Vagina (tissue), 2 donors: ENCODE measurements around the gene LTC4S. TPM values are rescaled to one million over a fixed set of nuclear protein-coding genes. Genes with fewer than 3 reads are reported as not detected.

Experiments
- DNase-seq, 2 donors: peaks; one replicate each; pipeline ENCODE4 v3.0.0-alpha.2; 2017; ENCODE audit errors: extremely low spot score in 2 of 2
- H3K27ac ChIP-seq: fragments of 200-600 bp; sonication (generic); one replicate; pipeline ENCODE4 v1.5.1; 2019
- H3K27me3 ChIP-seq: fragments of 200-600 bp; sonication (generic); one replicate; pipeline ENCODE4 v1.5.1; 2019
- H3K36me3 ChIP-seq, 2 donors: fragments of 200-600 bp; sonication (generic); one replicate each; pipeline ENCODE4 v1.5.1; 2017 to 2019
- H3K4me1 ChIP-seq: fragments of 200-600 bp; sonication (generic); one replicate; pipeline ENCODE4 v1.5.1; 2019
- H3K4me3 ChIP-seq, 2 donors: fragments of 200-600 bp; sonication (generic); 1 replicate in 1 of 2; 2 replicates in 1 of 2; pipeline ENCODE4 v1.5.1; 2016 to 2019
- H3K9me3 ChIP-seq: fragments of 200-600 bp; sonication (generic); one replicate; pipeline ENCODE4 v1.5.1; 2019
- POLR2A ChIP-seq, 2 donors: fragments of 450-650 bp; IDR thresholded peaks; one replicate each; pipeline ENCODE4 v1.6.1; 2017; ENCODE audit warnings: antibody characterized with exemption in 2 of 2, mild to moderate bottlenecking in 2 of 2, moderate library complexity in 2 of 2
- POLR2AphosphoS5 ChIP-seq, 2 donors: sonication (generic); formaldehyde crosslinking; IDR thresholded peaks; one replicate each; pipeline ENCODE4 v1.9.0; 2017; ENCODE audit warnings: antibody characterized with exemption in 2 of 2, mild to moderate bottlenecking in 2 of 2, low read depth in 1 of 2; ENCODE audit not compliant: insufficient read depth in 1 of 2
- intact Hi-C: fragments of 100-400 bp; cut with DNase I; formaldehyde crosslinking; loops from one replicate; pipeline ENCODE4 v1.15.1; 2023
- total RNA-seq: library from RNA; depleted of rRNA; stranded (reverse); fragments of >200 nt; gene quantifications from one replicate; pipeline ENCODE4 v1.2.3, GENCODE V29; 2016
- TF ChIP-seq, protein P1 (sequence below), 3 experiments: fragments of 450-650 bp in 2 of 3; fragments of 200-600 bp in 1 of 3; sonication (generic) in 1 of 3; IDR thresholded peaks; one replicate each; pipeline ENCODE4 v1.5.1; 2017 to 2019; ENCODE audit warnings: antibody characterized with exemption in 3 of 3, mild to moderate bottlenecking in 2 of 3, moderate library complexity in 2 of 3

Gene LTC4S
- total RNA-seq, 1 donor from 2014 or later: 10.6 TPM

DNA sequence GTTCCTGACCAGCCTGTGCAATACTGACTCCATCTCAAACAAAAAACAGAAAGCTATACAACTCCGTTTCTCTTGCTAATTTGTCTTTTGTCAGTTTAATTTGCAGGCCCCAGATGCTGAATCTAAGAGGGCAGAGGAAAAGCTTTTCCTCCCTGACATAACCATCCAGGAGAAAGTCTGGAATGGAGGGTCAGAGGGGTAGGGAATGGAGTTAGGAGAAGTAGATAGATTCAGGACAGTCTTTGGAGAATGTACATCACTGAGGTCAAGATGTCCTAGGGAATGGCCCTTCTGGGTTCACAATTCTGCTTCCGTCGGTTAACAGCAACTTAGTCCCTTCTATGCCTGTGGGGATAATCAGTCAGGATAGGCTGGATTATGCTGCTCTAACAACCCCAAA lies 20.3 kb downstream of the LTC4S start:
- H3K4me3 ChIP-seq: no peak overlapping the region
- H3K4me1 ChIP-seq: peaks cover 26% of the 10 kb centered on the region
- intact Hi-C loops: no loop called here
- no peak for DNase-seq
- H3K27ac ChIP-seq: no peak overlapping the region
- no peaks in the 10 kb centered on the region for H3K36me3 ChIP-seq
- H3K27me3 ChIP-seq: no peaks in the 10 kb centered on the region
- no peaks in the 10 kb centered on the region for H3K9me3 ChIP-seq
- TF ChIP-seq, protein P1, sequence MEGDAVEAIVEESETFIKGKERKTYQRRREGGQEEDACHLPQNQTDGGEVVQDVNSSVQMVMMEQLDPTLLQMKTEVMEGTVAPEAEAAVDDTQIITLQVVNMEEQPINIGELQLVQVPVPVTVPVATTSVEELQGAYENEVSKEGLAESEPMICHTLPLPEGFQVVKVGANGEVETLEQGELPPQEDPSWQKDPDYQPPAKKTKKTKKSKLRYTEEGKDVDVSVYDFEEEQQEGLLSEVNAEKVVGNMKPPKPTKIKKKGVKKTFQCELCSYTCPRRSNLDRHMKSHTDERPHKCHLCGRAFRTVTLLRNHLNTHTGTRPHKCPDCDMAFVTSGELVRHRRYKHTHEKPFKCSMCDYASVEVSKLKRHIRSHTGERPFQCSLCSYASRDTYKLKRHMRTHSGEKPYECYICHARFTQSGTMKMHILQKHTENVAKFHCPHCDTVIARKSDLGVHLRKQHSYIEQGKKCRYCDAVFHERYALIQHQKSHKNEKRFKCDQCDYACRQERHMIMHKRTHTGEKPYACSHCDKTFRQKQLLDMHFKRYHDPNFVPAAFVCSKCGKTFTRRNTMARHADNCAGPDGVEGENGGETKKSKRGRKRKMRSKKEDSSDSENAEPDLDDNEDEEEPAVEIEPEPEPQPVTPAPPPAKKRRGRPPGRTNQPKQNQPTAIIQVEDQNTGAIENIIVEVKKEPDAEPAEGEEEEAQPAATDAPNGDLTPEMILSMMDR (IDR thresholded peaks at IDR 0.05): no peak
- TF ChIP-seq POLR2A (IDR thresholded peaks at IDR 0.05) (no peak), POLR2AphosphoS5 (IDR thresholded peaks at IDR 0.05; ENCODE audit: insufficient read depth in 1 of 2, low read depth in 1 of 2) (no peak)

- peak overlapping the region; percentile 99 for H3K27ac ChIP-seq
- no peak overlapping the region for H3K4me3 ChIP-seq
- no peaks in the 10 kb centered on the region for H3K36me3 ChIP-seq
- TF ChIP-seq POLR2A (IDR thresholded peaks at IDR 0.05) (no peak), POLR2AphosphoS5 (IDR thresholded peaks at IDR 0.05; ENCODE audit: insufficient read depth in 1 of 2, low read depth in 1 of 2) (no peak)
- TF ChIP-seq, protein P1 (IDR thresholded peaks at IDR 0.05): no peak
- intact Hi-C loops: no loop called here
- no peak for DNase-seq
- H3K27me3 ChIP-seq: no peaks in the 10 kb centered on the region
- peaks cover 39% of the 10 kb centered on the region for H3K4me1 ChIP-seq
- no peaks in the 10 kb centered on the region for H3K9me3 ChIP-seq
Observed at GRCh38 chr5:179815491-179816249, 21.9 kb downstream of the LTC4S start.

DNA sequence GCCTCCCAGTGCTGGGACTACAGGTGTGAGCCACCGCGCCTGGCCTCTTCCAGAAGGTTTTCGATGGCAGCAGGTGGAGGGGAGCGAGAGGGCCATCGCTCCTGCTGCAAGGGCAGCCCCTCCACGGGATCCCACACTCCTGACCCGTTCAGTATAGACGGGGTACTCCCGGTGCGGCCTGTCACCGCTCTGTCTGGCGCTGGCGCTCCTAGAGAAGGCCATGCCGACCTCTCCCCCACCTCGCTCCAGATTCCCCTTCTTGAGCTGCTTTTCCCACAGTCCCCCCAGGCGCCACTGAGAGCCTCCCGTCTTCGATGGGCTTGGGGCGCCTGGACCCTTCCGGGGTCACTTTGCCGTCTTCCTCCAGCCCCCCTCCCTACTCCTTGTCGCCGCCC lies 22.6 kb downstream of the LTC4S start:
- no peaks in the 10 kb centered on the region for H3K36me3 ChIP-seq
- H3K4me3 ChIP-seq: peak overlapping the region; percentile 50 to 58
- intact Hi-C loops: no loop called here
- TF ChIP-seq, protein P1 (IDR thresholded peaks at IDR 0.05): no peak
- no peak for TF ChIP-seq POLR2AphosphoS5 (IDR thresholded peaks at IDR 0.05; ENCODE audit: insufficient read depth in 1 of 2, low read depth in 1 of 2)
- no peak for TF ChIP-seq POLR2A (IDR thresholded peaks at IDR 0.05)
- H3K4me1 ChIP-seq: peaks cover 39% of the 10 kb centered on the region
- H3K9me3 ChIP-seq: no peaks in the 10 kb centered on the region
- H3K27ac ChIP-seq: peak overlapping the region; percentile 99
- DNase-seq: no peak
- H3K27me3 ChIP-seq: no peaks in the 10 kb centered on the region

GRCh38 chr5:179816796-179817469 lies 23.1 kb downstream of the LTC4S start:
- H3K4me3 ChIP-seq: peak overlapping the region; percentile 50 to 58
- peak overlapping the region; percentile 99 for H3K27ac ChIP-seq
- H3K36me3 ChIP-seq: no peaks in the 10 kb centered on the region
- no peaks in the 10 kb centered on the region for H3K27me3 ChIP-seq
- peak in 1 of 2 donors; percentile 44 for TF ChIP-seq POLR2AphosphoS5 (IDR thresholded peaks at IDR 0.05; ENCODE audit: insufficient read depth in 1 of 2, low read depth in 1 of 2)
- TF ChIP-seq, protein P1 (IDR thresholded peaks at IDR 0.05): no peak
- peak in 1 of 2 donors; percentile 49 for TF ChIP-seq POLR2A (IDR thresholded peaks at IDR 0.05)
- no peak for DNase-seq
- H3K9me3 ChIP-seq: no peaks in the 10 kb centered on the region
- H3K4me1 ChIP-seq: peaks cover 41% of the 10 kb centered on the region
- intact Hi-C loops: no loop called here

DNA sequence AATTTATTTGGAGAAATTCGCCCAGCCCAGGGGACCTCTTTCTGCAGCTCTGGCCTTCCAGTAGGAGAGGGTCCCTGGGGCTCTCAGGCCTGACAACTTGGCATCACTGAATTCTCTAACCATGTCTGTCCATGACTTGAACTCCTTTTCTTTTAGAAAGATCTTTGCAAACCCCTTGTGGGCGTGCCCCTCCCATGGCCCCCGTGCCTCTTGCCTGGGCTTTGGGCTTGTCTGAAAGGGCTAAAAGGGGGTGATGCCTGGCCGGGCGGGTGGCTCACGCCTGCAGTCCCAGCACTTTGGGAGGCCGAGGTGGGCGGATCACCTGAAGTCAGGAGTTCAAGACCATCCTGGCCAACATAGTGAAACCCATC lies 23.7 kb downstream of the LTC4S start:
- no peak for TF ChIP-seq POLR2AphosphoS5 (IDR thresholded peaks at IDR 0.05; ENCODE audit: insufficient read depth in 1 of 2, low read depth in 1 of 2)
- TF ChIP-seq, protein P1 (IDR thresholded peaks at IDR 0.05): no peak
- TF ChIP-seq POLR2A (IDR thresholded peaks at IDR 0.05): no peak
- Histone ChIP-seq H3K27me3 (no peaks in the 10 kb centered on the region), H3K36me3 (peaks cover 0 to 2% of the 10 kb centered on the region in 2 donors), H3K27ac (peak overlapping the region; percentile 99), H3K4me3 (peak overlapping the region; percentile 50 to 58), H3K9me3 (no peaks in the 10 kb centered on the region), H3K4me1 (peaks cover 46% of the 10 kb centered on the region)
- intact Hi-C loops: no loop called here
- no peak for DNase-seq
